Prostate gland (tissue), 2 donors: Measurements from ENCODE around the gene CTIF. TPM values are rescaled to one million over a fixed set of nuclear protein-coding genes. Genes with fewer than 3 reads are reported as not detected.

Source experiments
- DNase-seq: peaks from one replicate; pipeline ENCODE4 v3.0.0-alpha.2; 2019; ENCODE audit warnings: low spot score
- H3K27ac ChIP-seq, 2 donors: fragments of 200-600 bp; sonication (generic); 2 replicates each; pipeline ENCODE4 v1.5.1; 2017 to 2019
- H3K27me3 ChIP-seq: fragments of 200-600 bp; sonication (generic); replicated peaks from 2 replicates; pipeline ENCODE4 v1.5.1; 2019; ENCODE audit not compliant: insufficient read depth
- H3K36me3 ChIP-seq, 2 donors: fragments of 200-600 bp; sonication (generic); 1 replicate in 1 of 2; 2 replicates in 1 of 2; pipeline versions ENCODE4 v1.5.1 to v1.8.1; 2017 to 2019
- H3K4me1 ChIP-seq: fragments of 200-600 bp; sonication (generic); replicated peaks from 2 replicates; pipeline ENCODE4 v1.5.1; 2019
- H3K4me3 ChIP-seq, 2 donors: fragments of 200-600 bp; sonication (generic); 2 replicates each; pipeline ENCODE4 v1.5.1; 2017 to 2019
- H3K9me3 ChIP-seq: fragments of 200-600 bp; sonication (generic); 2 replicates; pipeline ENCODE4 v1.5.1; 2017
- CTCF ChIP-seq, 4 experiments: fragments of 200-600 bp in 2 of 4; fragments of 450-650 bp in 2 of 4; sonication (generic) in 2 of 4; IDR thresholded peaks; 1 replicate in 3 of 4; 2 replicates in 1 of 4; pipeline ENCODE4 v1.5.1; 2016 to 2019; ENCODE audit warnings: antibody characterized with exemption in 4 of 4, mild to moderate bottlenecking in 2 of 4, moderate library complexity in 2 of 4
- POLR2A ChIP-seq: fragments of 450-650 bp; IDR thresholded peaks from one replicate; pipeline ENCODE4 v1.6.1; 2016; ENCODE audit warnings: antibody characterized with exemption, mild to moderate bottlenecking
- POLR2AphosphoS5 ChIP-seq: sonication (generic); formaldehyde crosslinking; IDR thresholded peaks from one replicate; pipeline ENCODE4 v1.6.1; 2017; ENCODE audit warnings: antibody characterized with exemption
- WGBS: methylation state at CpG from one replicate; pipeline ENCODE4 v1.1.5; 2018; 5-methylcytosine and 5-hydroxymethylcytosine counted together
- intact Hi-C: fragments of 100-400 bp; cut with DNase I; formaldehyde crosslinking; loops from one replicate; pipeline ENCODE4 v1.14.2; 2022
- total RNA-seq, 2 donors: library from RNA; depleted of rRNA; stranded (reverse); fragments of >200 nt; gene quantifications; one replicate each; pipeline ENCODE4 v1.1.0, GENCODE V29; 2016

The CTIF gene
- total RNA-seq, 2 donors from 2014 or later: 8.1 to 57.9 TPM

DNA sequence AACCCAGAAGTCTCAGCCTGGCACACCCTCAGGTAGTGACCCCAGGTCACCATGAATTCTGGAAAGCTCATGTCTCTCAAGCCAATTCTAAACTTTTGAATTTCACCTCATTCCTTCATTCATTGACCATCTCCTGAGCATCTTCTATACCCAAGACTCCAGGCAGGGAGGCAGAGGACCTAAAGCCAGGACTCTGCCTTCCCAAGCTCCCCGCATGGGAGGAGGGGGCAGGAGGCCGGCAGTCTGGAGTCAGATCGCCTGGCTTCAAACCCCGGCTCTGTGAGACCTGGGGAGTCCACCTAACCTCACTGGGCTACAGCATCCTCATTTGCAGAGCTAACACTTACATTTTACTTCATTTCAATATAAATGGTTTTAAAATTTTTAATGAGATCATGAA is 352.9 kb downstream of the CTIF start:
- Histone ChIP-seq H3K36me3 (no peaks in the 10 kb centered on the region), H3K9me3 (no peaks in the 10 kb centered on the region), H3K4me1 (peaks cover 18% of the 10 kb centered on the region), H3K27me3 (no peaks in the 10 kb centered on the region), H3K27ac (peak overlapping the region in 1 of 2 donors; percentile 63), H3K4me3 (no peak overlapping the region)
- TF ChIP-seq POLR2A: no peak
- no peak for TF ChIP-seq POLR2AphosphoS5
- no peak for TF ChIP-seq CTCF (IDR thresholded peaks at IDR 0.05)
- intact Hi-C loops: no loop called here
- WGBS: 95% methylated on average over 4 of the region's 4 CpGs
- DNase-seq: no peak

GRCh38 chr18:48892146-48892855 is 353.5 kb downstream of the CTIF start:
- peak; percentile 46 for DNase-seq
- Histone ChIP-seq H3K27me3 (no peaks in the 10 kb centered on the region), H3K4me1 (peaks cover 18% of the 10 kb centered on the region), H3K36me3 (no peaks in the 10 kb centered on the region), H3K4me3 (no peak overlapping the region), H3K27ac (peak overlapping the region; percentile 58 to 63), H3K9me3 (no peaks in the 10 kb centered on the region)
- intact Hi-C loops: no loop called here
- TF ChIP-seq POLR2AphosphoS5: peak; percentile 28
- no peak for TF ChIP-seq POLR2A
- WGBS: 39% methylated on average over 22 of the region's 22 CpGs

- Histone ChIP-seq H3K36me3 (no peaks in the 10 kb centered on the region), H3K4me3 (no peak overlapping the region), H3K27ac (peak overlapping the region; percentile 58 to 63), H3K4me1 (peaks cover 18% of the 10 kb centered on the region), H3K9me3 (no peaks in the 10 kb centered on the region), H3K27me3 (no peaks in the 10 kb centered on the region)
- no peak for DNase-seq
- intact Hi-C loops: no loop called here
- TF ChIP-seq CTCF (IDR thresholded peaks at IDR 0.05) (no peak), POLR2AphosphoS5 (no peak), POLR2A (no peak)
- whole genome bisulfite sequencing: 36% methylated on average over 14 of the region's 14 CpGs
These were observed 354.3 kb downstream of the CTIF start for GRCh38 chr18:48893061-48893607.

- WGBS: 68% methylated on average over 25 of the region's 25 CpGs
These were observed 355.1 kb downstream of the CTIF start for GRCh38 chr18:48893608-48894600.

GRCh38 chr18:48894799-48895346 is 356.0 kb downstream of the CTIF start:
- WGBS: 58% methylated on average over 5 of the region's 5 CpGs
- Histone ChIP-seq H3K9me3 (no peaks in the 10 kb centered on the region), H3K27me3 (no peaks in the 10 kb centered on the region), H3K4me1 (peaks cover 18% of the 10 kb centered on the region), H3K4me3 (no peak overlapping the region), H3K36me3 (no peaks in the 10 kb centered on the region), H3K27ac (no peak overlapping the region)
- DNase-seq: no peak
- TF ChIP-seq POLR2A (no peak), POLR2AphosphoS5 (no peak), CTCF (IDR thresholded peaks at IDR 0.05) (no peak)
- intact Hi-C loops: no loop called here

More at GRCh38 chr18:48893608-48894600, 355.1 kb downstream of the CTIF start:
- Histone ChIP-seq H3K4me3 (no peak overlapping the region), H3K36me3 (no peaks in the 10 kb centered on the region), H3K27me3 (no peaks in the 10 kb centered on the region), H3K4me1 (peaks cover 18% of the 10 kb centered on the region), H3K9me3 (no peaks in the 10 kb centered on the region), H3K27ac (peak overlapping the region; percentile 58 to 63)
- peak; percentile 44 for DNase-seq
- TF ChIP-seq POLR2AphosphoS5 (peak; percentile 26), POLR2A (no peak)
- intact Hi-C loops: no loop called here
